ENCODE data around the gene CHEK2.
A peak's percentile ranks its signal among the peaks of the same experiment; 100 is the strongest.
"Not testable (repeated sequence)": the region's sequence is repeated elsewhere in the genome, so short reads cannot be mapped to it uniquely, and the experiment has no call there.

Gene CHEK2

GRCh38 chr22:28741785-28742561 is at the start of gene CHEK2, which contains the start of gene HSCB:
Gene CHEK2 (minus strand): TSS chr22:28741820. CDS start chr22:28734721, 7,099 bp downstream.
Gene HSCB (plus strand): TSS chr22:28742039. CDS start chr22:28742096, 57 bp downstream.
- DNase-seq (ENCODE audit: extremely low read depth in 1 of 2, low read depth in 1 of 2): peak; percentile 92 to 95

GRCh38 chr22:28791124-28791523 is 49.5 kb upstream of the CHEK2 start:
- DNase-seq (ENCODE audit: extremely low read depth in 1 of 2, low read depth in 1 of 2): no peak

DNA sequence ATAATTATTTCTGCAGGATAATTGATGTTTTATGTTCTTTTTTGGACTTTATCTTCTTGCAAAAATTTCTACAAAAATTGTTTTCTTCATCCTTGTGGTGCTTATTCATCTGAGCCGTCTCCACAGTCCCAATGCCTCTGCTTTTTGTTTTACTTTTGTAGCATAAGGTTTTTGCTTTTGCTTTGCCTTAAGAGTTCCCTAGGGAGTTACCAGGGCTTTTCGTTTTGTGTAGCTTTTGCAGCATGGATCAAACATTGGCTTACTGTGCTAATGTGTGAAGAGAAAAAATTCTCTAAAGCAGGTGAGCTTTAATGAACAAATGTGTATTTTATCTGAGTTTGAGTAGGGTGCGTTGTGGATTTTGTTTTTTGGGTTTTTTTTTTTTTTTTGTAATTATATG is 47.0 kb upstream of the CHEK2 start:
- no peak for DNase-seq (ENCODE audit: extremely low read depth in 1 of 2, low read depth in 1 of 2)

- DNase-seq (ENCODE audit: extremely low read depth in 1 of 2, low read depth in 1 of 2): no peak
Observed at GRCh38 chr22:28783786-28784671, 42.4 kb upstream of the CHEK2 start.

DNA sequence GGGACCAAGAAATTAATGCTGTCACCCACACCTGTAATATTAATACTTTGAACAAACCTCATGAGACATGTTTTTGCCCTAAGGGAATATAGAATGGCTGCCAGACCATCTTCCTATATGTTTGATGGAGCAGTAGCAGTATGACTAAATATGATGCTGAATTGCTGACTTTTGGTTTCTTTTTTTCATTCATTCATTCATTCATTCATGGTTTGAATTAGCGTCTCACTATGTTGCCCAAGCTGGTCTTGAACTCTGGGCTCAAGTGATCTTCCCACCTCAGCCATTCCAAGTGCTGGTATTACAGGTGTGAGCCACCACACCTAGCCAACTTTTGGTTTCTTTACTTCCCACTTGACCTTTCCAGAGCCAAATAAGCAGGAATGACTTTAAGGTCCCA is 38.7 kb upstream of the CHEK2 start:
- DNase-seq (ENCODE audit: extremely low read depth in 1 of 2, low read depth in 1 of 2): no peak

DNA sequence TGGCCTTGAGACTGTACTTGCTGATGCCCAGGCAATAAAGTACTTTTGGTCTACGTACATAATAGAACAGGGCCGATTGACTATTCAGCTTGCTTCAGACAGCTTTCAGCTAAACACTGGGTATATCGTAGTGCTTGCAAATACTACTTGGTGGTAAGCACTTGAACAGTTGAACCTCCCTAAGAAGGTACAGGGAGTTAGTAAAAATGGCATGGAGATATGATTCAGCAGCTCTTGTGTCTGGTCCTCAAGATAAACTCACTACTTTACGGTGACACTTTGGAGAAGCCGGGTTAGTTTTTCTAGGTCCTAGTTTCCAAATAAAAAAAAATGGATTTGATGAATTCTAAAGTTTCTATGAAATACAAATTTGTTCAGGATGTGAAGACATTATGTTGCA is 38.2 kb upstream of the CHEK2 start:
- no peak for DNase-seq (ENCODE audit: extremely low read depth in 1 of 2, low read depth in 1 of 2)

GRCh38 chr22:28774378-28774777 is 32.8 kb upstream of the CHEK2 start:
- no peak for DNase-seq (ENCODE audit: extremely low read depth in 1 of 2, low read depth in 1 of 2)

DNA sequence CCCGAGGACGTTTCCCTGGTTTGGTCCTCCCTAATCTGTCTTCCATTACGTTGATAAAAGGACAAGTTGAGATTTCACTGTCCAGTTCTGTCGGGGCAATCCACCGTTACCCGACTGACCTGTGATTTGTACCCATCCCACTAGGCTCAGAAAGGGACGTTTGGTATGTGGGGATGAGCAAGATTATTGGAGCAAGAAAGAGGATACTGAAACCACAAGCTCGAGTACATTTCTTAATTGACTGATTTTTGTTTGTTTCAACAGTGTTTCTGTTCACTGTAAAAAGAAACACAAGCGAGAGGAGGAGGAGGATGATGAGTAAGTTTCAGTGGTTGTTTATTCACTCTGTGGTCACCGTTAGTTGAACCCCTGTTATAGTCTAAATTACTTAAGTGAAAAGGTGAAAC is 31.8 kb upstream of the CHEK2 start:
- no peak for DNase-seq (ENCODE audit: extremely low read depth in 1 of 2, low read depth in 1 of 2)

GRCh38 chr22:28772633-28773460 is 31.2 kb upstream of the CHEK2 start, which contains the start of gene CCDC117:
Gene CCDC117 (plus strand): TSS chr22:28772695. CDS start chr22:28772850, 155 bp downstream.
- DNase-seq (ENCODE audit: extremely low read depth in 1 of 2, low read depth in 1 of 2): peak; percentile 81 to 89

DNA sequence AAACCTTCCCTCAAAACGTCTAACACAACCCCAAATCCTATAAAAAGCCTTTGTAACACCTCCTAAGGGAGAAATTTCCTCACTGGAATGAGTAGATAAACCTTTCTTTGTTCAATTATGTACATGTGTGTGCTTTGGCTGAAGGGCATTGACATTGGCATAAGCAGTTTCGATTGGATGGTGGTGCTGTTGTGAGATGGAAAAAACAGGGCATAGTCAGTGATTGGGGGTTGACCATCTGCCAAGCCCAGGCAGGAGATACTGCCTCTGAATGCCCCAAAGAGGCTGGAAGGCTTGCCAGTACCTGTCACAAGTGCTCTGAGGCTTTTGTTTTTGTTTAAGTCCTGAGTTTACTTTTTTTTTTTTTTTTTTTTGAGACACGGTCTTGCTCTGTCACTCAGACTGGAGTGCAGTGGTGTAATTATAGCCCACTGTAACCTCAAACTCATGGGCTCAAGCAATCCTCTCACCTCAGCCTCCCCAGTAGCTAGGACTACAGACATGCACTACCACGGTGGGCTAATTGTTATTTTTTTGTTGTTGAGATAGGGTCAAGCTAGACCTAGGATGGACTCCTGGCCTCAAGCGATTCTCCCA is 29.7 kb upstream of the CHEK2 start:
- DNase-seq (ENCODE audit: extremely low read depth in 1 of 2, low read depth in 1 of 2): no peak

DNA sequence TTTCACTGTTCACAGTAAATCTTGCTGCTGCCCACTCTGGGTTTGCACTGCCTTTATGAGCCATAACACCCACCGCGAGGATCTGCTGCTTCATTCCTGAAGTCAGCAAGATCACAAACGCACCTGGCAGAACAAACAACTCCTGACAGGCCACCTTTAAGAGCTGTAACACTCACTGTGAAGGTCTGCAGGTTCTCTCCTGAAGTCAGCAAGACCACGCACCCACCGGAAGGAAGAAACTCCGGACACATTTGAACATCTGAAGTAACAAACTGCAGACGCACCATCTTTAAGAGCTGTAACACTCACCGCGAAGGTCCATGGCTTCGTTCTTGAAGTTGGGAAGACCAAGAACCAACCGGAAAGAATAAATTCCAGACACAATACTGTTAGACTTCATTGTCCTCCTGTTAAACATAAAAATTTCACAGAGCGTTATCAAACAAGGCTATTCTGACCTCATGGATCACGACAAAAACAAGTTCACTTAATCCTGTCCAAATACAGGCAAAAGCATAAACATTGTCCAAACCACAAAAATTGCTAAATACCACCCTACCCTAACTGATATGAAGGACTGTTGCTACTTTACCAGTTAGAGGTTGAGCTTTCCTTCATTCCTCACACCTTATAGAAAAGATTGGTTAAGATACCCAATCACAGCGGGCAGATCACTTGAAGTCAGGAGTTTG is 27.9 kb upstream of the CHEK2 start:
- DNase-seq (ENCODE audit: extremely low read depth in 1 of 2, low read depth in 1 of 2): no peak

- DNase-seq (ENCODE audit: extremely low read depth in 1 of 2, low read depth in 1 of 2): no peak
Observed at GRCh38 chr22:28768701-28769393, 27.2 kb upstream of the CHEK2 start.

- no peak for DNase-seq (ENCODE audit: extremely low read depth in 1 of 2, low read depth in 1 of 2)
Observed at GRCh38 chr22:28766628-28767027, 25.0 kb upstream of the CHEK2 start.

DNA sequence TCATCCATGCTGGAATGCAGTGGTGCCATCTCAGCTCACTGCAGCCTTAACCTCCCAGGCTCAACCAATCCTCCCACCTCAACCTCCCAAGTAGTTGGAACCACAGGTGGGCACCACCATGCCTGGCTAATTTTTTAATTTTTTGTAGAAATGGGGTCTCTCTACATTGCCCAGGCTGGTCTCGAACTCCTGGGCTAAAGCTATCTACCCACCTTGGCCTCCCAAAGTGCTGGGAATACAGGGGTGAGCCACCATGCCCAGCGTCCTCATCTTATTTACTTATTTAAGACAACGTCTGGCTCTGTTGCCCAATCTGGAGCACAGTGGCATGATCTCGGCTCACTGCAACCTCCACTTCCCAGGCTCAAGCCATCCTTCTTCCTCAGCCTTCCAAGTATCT is 20.4 kb upstream of the CHEK2 start:
- DNase-seq (ENCODE audit: extremely low read depth in 1 of 2, low read depth in 1 of 2): not testable (repeated sequence)

GRCh38 chr22:28761449-28761755 is 19.8 kb upstream of the CHEK2 start:
- DNase-seq (ENCODE audit: extremely low read depth in 1 of 2, low read depth in 1 of 2): no peak

GRCh38 chr22:28759861-28760560 is 18.4 kb upstream of the CHEK2 start:
- no peak for DNase-seq (ENCODE audit: extremely low read depth in 1 of 2, low read depth in 1 of 2)

- not testable (repeated sequence) for DNase-seq (ENCODE audit: extremely low read depth in 1 of 2, low read depth in 1 of 2)
Observed at GRCh38 chr22:28754512-28754911, 12.9 kb upstream of the CHEK2 start.

DNA sequence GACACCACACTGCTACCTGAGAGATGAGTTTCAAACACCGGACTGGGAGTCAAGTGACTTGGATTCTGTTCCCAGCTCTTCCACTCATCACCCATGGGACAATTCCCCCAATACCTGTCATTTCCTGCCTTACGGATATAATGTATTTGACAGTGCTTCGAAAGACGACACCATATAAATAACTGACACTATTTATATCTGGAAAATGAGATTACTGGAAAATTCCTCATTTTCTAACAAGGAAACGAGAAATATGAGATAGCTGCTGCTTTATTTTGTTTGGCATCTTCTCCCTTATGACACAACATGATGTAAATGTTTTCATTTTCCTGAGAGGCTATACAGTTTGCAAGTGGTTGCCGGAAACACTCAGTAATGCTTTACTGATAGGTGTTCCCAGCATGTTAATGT is 8.9 kb upstream of the CHEK2 start:
- DNase-seq (ENCODE audit: extremely low read depth in 1 of 2, low read depth in 1 of 2): no peak

DNA sequence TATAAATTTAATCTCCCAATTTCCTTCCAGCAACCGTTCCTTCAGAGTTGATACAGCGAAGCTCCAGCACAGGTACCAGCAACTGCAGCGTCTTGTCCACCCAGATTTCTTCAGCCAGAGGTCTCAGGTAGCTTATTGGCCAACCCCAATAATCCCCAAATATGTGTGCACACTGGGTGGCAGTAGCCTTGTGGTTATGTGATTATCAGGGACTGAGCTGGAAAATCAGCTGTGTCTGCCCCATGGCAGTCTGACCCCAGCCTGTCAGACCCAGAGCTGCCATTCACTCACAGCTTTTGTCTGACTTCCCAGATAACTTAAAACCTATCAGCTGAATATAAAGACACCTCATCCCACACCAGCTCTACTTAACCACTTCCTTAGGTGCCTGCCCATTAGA is 2.2 kb upstream of the CHEK2 start:
- DNase-seq (ENCODE audit: extremely low read depth in 1 of 2, low read depth in 1 of 2): no peak
